ENCODE data around the gene CREBBP.
A peak's percentile ranks its signal among the peaks of the same experiment; 100 is the strongest.

Gene CREBBP

GRCh38 chr16:3800477-3801270, 79.8 kb downstream of the CREBBP start:
- H3K4me1 Mint-ChIP-seq (ENCODE audit: low read depth in 2 of 2) = peaks cover 55 to 64% of the 10 kb centered on the region in 2 donors
- no peaks in the 10 kb centered on the region for H3K9me3 Mint-ChIP-seq
- H3K27me3 Mint-ChIP-seq = no peaks in the 10 kb centered on the region
- peak overlapping the region in 1 of 2 donors; percentile 4 for H3K27ac Mint-ChIP-seq
- H3K36me3 Mint-ChIP-seq (ENCODE audit: insufficient read depth) = peaks cover 10% of the 10 kb centered on the region
- no peak for DNase-seq
- ATAC-seq (replicated peaks) = no peak
- H3K4me3 Mint-ChIP-seq = peak overlapping the region in 1 of 2 donors; percentile 6

GRCh38 chr16:3800019-3800418, 80.5 kb downstream of the CREBBP start:
- no peaks in the 10 kb centered on the region for H3K9me3 Mint-ChIP-seq

GRCh38 chr16:3799354-3799753, 81.2 kb downstream of the CREBBP start:
- ATAC-seq (replicated peaks) (no peak), DNase-seq (no peak)
- no peaks in the 10 kb centered on the region for H3K9me3 Mint-ChIP-seq
- no peaks in the 10 kb centered on the region for H3K27me3 Mint-ChIP-seq
- H3K27ac Mint-ChIP-seq = no peak overlapping the region
- H3K4me3 Mint-ChIP-seq = no peak overlapping the region
- peaks cover 45 to 61% of the 10 kb centered on the region in 2 donors for H3K4me1 Mint-ChIP-seq (ENCODE audit: low read depth in 2 of 2)
- peaks cover 10% of the 10 kb centered on the region for H3K36me3 Mint-ChIP-seq (ENCODE audit: insufficient read depth)

More at GRCh38 chr16:3800019-3800418, 80.5 kb downstream of the CREBBP start:
- Mint-ChIP-seq H3K4me1 (ENCODE audit: low read depth in 2 of 2) (peaks cover 49 to 57% of the 10 kb centered on the region in 2 donors), H3K27me3 (no peaks in the 10 kb centered on the region), H3K36me3 (ENCODE audit: insufficient read depth) (peaks cover 10% of the 10 kb centered on the region), H3K27ac (peak overlapping the region in 1 of 2 donors; percentile 4), H3K4me3 (no peak overlapping the region)
- ATAC-seq (replicated peaks) = peak; percentile 29
- DNase-seq = no peak

- H3K27me3 Mint-ChIP-seq = no peaks in the 10 kb centered on the region
- no peak for ATAC-seq (replicated peaks)
- peaks cover 43 to 56% of the 10 kb centered on the region in 2 donors for H3K4me1 Mint-ChIP-seq (ENCODE audit: low read depth in 2 of 2)
- H3K4me3 Mint-ChIP-seq = no peak overlapping the region
- no peak overlapping the region for H3K27ac Mint-ChIP-seq
- peaks cover 10% of the 10 kb centered on the region for H3K36me3 Mint-ChIP-seq (ENCODE audit: insufficient read depth)
- H3K9me3 Mint-ChIP-seq = no peaks in the 10 kb centered on the region
- DNase-seq = no peak
Measured at GRCh38 chr16:3798838-3799237, 81.7 kb downstream of the CREBBP start.

GRCh38 chr16:3797904-3798811, 82.4 kb downstream of the CREBBP start:
- no peaks in the 10 kb centered on the region for H3K9me3 Mint-ChIP-seq
- H3K27ac Mint-ChIP-seq = peak overlapping the region; percentile 63 to 64
- H3K4me3 Mint-ChIP-seq = peak overlapping the region; percentile 53 to 62
- no peak for DNase-seq
- H3K36me3 Mint-ChIP-seq (ENCODE audit: insufficient read depth) = peaks cover 11% of the 10 kb centered on the region
- peak; percentile 52 for ATAC-seq (replicated peaks)
- no peaks in the 10 kb centered on the region for H3K27me3 Mint-ChIP-seq
- peaks cover 47 to 56% of the 10 kb centered on the region in 2 donors for H3K4me1 Mint-ChIP-seq (ENCODE audit: low read depth in 2 of 2)

- ATAC-seq (replicated peaks) = peak; percentile 70
Measured at GRCh38 chr16:3797473-3797872, 83.0 kb downstream of the CREBBP start.

GRCh38 chr16:3793161-3793576, 87.3 kb downstream of the CREBBP start:
- DNase-seq (no peak), ATAC-seq (replicated peaks) (no peak)
- Mint-ChIP-seq H3K27me3 (no peaks in the 10 kb centered on the region), H3K9me3 (no peaks in the 10 kb centered on the region), H3K4me1 (ENCODE audit: low read depth in 2 of 2) (peaks cover 47 to 48% of the 10 kb centered on the region in 2 donors), H3K36me3 (ENCODE audit: insufficient read depth) (peaks cover 42% of the 10 kb centered on the region), H3K27ac (peak overlapping the region in 1 of 2 donors; percentile 84), H3K4me3 (no peak overlapping the region)

More at GRCh38 chr16:3797473-3797872, 83.0 kb downstream of the CREBBP start:
- H3K27me3 Mint-ChIP-seq = no peaks in the 10 kb centered on the region
- H3K4me1 Mint-ChIP-seq (ENCODE audit: low read depth in 2 of 2) = peaks cover 49 to 59% of the 10 kb centered on the region in 2 donors
- H3K27ac Mint-ChIP-seq = peak overlapping the region; percentile 63 to 64
- peak overlapping the region; percentile 53 to 62 for H3K4me3 Mint-ChIP-seq
- peaks cover 18% of the 10 kb centered on the region for H3K36me3 Mint-ChIP-seq (ENCODE audit: insufficient read depth)
- no peak for DNase-seq
- no peaks in the 10 kb centered on the region for H3K9me3 Mint-ChIP-seq

- H3K9me3 Mint-ChIP-seq = no peaks in the 10 kb centered on the region
- H3K4me3 Mint-ChIP-seq = no peak overlapping the region
- H3K27me3 Mint-ChIP-seq = no peaks in the 10 kb centered on the region
- peaks cover 41 to 44% of the 10 kb centered on the region in 2 donors for H3K4me1 Mint-ChIP-seq (ENCODE audit: low read depth in 2 of 2)
- no peak for DNase-seq
- H3K36me3 Mint-ChIP-seq (ENCODE audit: insufficient read depth) = peaks cover 47% of the 10 kb centered on the region
- H3K27ac Mint-ChIP-seq = peak overlapping the region in 1 of 2 donors; percentile 84
- no peak for ATAC-seq (replicated peaks)
Measured at GRCh38 chr16:3792472-3793012, 88.0 kb downstream of the CREBBP start.

- ATAC-seq (replicated peaks) (no peak), DNase-seq (no peak)
- no peak overlapping the region for H3K27ac Mint-ChIP-seq
- H3K9me3 Mint-ChIP-seq = no peaks in the 10 kb centered on the region
- H3K4me3 Mint-ChIP-seq = no peak overlapping the region
- H3K36me3 Mint-ChIP-seq (ENCODE audit: insufficient read depth) = peaks cover 52% of the 10 kb centered on the region
- H3K4me1 Mint-ChIP-seq (ENCODE audit: low read depth in 2 of 2) = peaks cover 38 to 39% of the 10 kb centered on the region in 2 donors
- no peaks in the 10 kb centered on the region for H3K27me3 Mint-ChIP-seq
Measured at GRCh38 chr16:3791701-3792100, 88.8 kb downstream of the CREBBP start.

GRCh38 chr16:3789375-3790099, 91.0 kb downstream of the CREBBP start:
- peak overlapping the region; percentile 72 to 82 for H3K27ac Mint-ChIP-seq
- H3K4me3 Mint-ChIP-seq = peak overlapping the region; percentile 68 to 77
- ATAC-seq (replicated peaks) (peak; percentile 93), DNase-seq (no peak)
- H3K9me3 Mint-ChIP-seq = no peaks in the 10 kb centered on the region
- peaks cover 60% of the 10 kb centered on the region for H3K36me3 Mint-ChIP-seq (ENCODE audit: insufficient read depth)
- no peaks in the 10 kb centered on the region for H3K27me3 Mint-ChIP-seq
- peaks cover 37 to 42% of the 10 kb centered on the region in 2 donors for H3K4me1 Mint-ChIP-seq (ENCODE audit: low read depth in 2 of 2)

- Mint-ChIP-seq H3K27ac (peak overlapping the region in 1 of 2 donors; percentile 82), H3K9me3 (no peaks in the 10 kb centered on the region), H3K27me3 (no peaks in the 10 kb centered on the region), H3K4me1 (ENCODE audit: low read depth in 2 of 2) (peaks cover 41 to 42% of the 10 kb centered on the region in 2 donors), H3K36me3 (ENCODE audit: insufficient read depth) (peaks cover 63% of the 10 kb centered on the region), H3K4me3 (peak overlapping the region; percentile 68 to 77)
- DNase-seq = no peak
- ATAC-seq (replicated peaks) = no peak
Measured at GRCh38 chr16:3788711-3789374, 91.7 kb downstream of the CREBBP start.

GRCh38 chr16:3787924-3788661, 92.4 kb downstream of the CREBBP start:
- H3K27me3 Mint-ChIP-seq = no peaks in the 10 kb centered on the region
- no peaks in the 10 kb centered on the region for H3K9me3 Mint-ChIP-seq
- peaks cover 42 to 45% of the 10 kb centered on the region in 2 donors for H3K4me1 Mint-ChIP-seq (ENCODE audit: low read depth in 2 of 2)
- no peak overlapping the region for H3K4me3 Mint-ChIP-seq
- H3K27ac Mint-ChIP-seq = no peak overlapping the region
- DNase-seq = no peak
- peaks cover 62% of the 10 kb centered on the region for H3K36me3 Mint-ChIP-seq (ENCODE audit: insufficient read depth)
- ATAC-seq (replicated peaks) = no peak
